Breast epithelium (tissue), 4 donors: Measurements from ENCODE around the gene STAM. TPM values are rescaled to one million over a fixed set of nuclear protein-coding genes. Genes with fewer than 3 reads are reported as not detected.

Source experiments
- DNase-seq, 2 donors: peaks; one replicate each; pipeline ENCODE4 v3.0.0-alpha.2; 2019; ENCODE audit warnings: low spot score in 2 of 2
- H3K27ac ChIP-seq, 2 donors: fragments of 200-600 bp; sonication (generic) in 1 of 2; one replicate each; pipeline ENCODE4 v1.5.1; 2016 to 2019; ENCODE audit warnings: mild to moderate bottlenecking in 1 of 2
- H3K27me3 ChIP-seq, 2 donors: fragments of 200-600 bp; sonication (generic) in 1 of 2; one replicate each; pipeline versions ENCODE4 v1.5.1 to v1.6.0; 2017 to 2019; ENCODE audit warnings: control low read depth in 1 of 2, mild to moderate bottlenecking in 1 of 2
- H3K36me3 ChIP-seq: fragments of 200-600 bp; one replicate; pipeline ENCODE4 v1.5.1; 2019
- H3K4me1 ChIP-seq, 2 donors: fragments of 200-600 bp; sonication (generic); one replicate each; pipeline ENCODE4 v1.5.1; 2016 to 2019; ENCODE audit warnings: control low read depth in 1 of 2
- H3K4me3 ChIP-seq, 3 donors: fragments of 200-600 bp; sonication (generic); 1 replicate in 2 of 3; 2 replicates in 1 of 3; pipeline ENCODE4 v1.5.1; 2016 to 2019; ENCODE audit warnings: mild to moderate bottlenecking in 3 of 3, moderate library complexity in 2 of 3
- H3K9me3 ChIP-seq, 2 donors: fragments of 200-600 bp; sonication (generic) in 1 of 2; one replicate each; pipeline ENCODE4 v1.5.1; 2016 to 2019; ENCODE audit warnings: control low read depth in 1 of 2
- CTCF ChIP-seq, 3 donors: fragments of 450-650 bp; IDR thresholded peaks; one replicate each; pipeline ENCODE4 v1.5.1; 2016 to 2017; ENCODE audit warnings: antibody characterized with exemption in 3 of 3, mild to moderate bottlenecking in 3 of 3, moderate library complexity in 3 of 3
- POLR2A ChIP-seq: fragments of 450-650 bp; IDR thresholded peaks from one replicate; pipeline ENCODE4 v1.6.1; 2016; ENCODE audit warnings: antibody characterized with exemption, mild to moderate bottlenecking, moderate library complexity
- POLR2AphosphoS5 ChIP-seq, 3 donors: sonication (generic); formaldehyde crosslinking; IDR thresholded peaks; one replicate each; pipeline ENCODE4 v1.6.1; 2017; ENCODE audit warnings: antibody characterized with exemption in 3 of 3
- intact Hi-C: fragments of 100-400 bp; cut with DNase I; formaldehyde crosslinking; loops from one replicate; pipeline ENCODE4 v1.15.1; 2023; ENCODE audit warnings: low total_unique reads
- total RNA-seq, 3 donors: library from RNA; depleted of rRNA; stranded (reverse); fragments of >200 nt; gene quantifications; one replicate each; pipeline ENCODE4 v1.1.0, GENCODE V29; 2016

STAM gene
- total RNA-seq, 3 donors from 2014 or later = 19.0 to 25.2 (median 22.7) TPM

GRCh38 chr10:17633353-17633752 is 10.6 kb upstream of the STAM start:
- no peak for TF ChIP-seq POLR2AphosphoS5 (IDR thresholded peaks at IDR 0.05)
- TF ChIP-seq POLR2A = no peak
- no peak for TF ChIP-seq CTCF (IDR thresholded peaks at IDR 0.05)
- no peak overlapping the region for H3K27ac ChIP-seq
- H3K4me1 ChIP-seq = no peaks in the 10 kb centered on the region
- no peak overlapping the region for H3K4me3 ChIP-seq
- no peaks in the 10 kb centered on the region for H3K9me3 ChIP-seq
- no peak for DNase-seq
- H3K27me3 ChIP-seq = no peaks in the 10 kb centered on the region
- no peaks in the 10 kb centered on the region for H3K36me3 ChIP-seq
- intact Hi-C loops = no loop called here

GRCh38 chr10:17637869-17638268 is 6.1 kb upstream of the STAM start:
- Histone ChIP-seq H3K36me3 (no peaks in the 10 kb centered on the region), H3K9me3 (no peaks in the 10 kb centered on the region), H3K27ac (no peak overlapping the region), H3K4me1 (peaks cover 0 to 5% of the 10 kb centered on the region in 2 donors), H3K4me3 (no peak overlapping the region), H3K27me3 (no peaks in the 10 kb centered on the region)
- DNase-seq = no peak
- no peak for TF ChIP-seq POLR2AphosphoS5 (IDR thresholded peaks at IDR 0.05)
- TF ChIP-seq CTCF (IDR thresholded peaks at IDR 0.05) = no peak
- TF ChIP-seq POLR2A = no peak
- intact Hi-C loops = no loop called here

- H3K36me3 ChIP-seq = no peaks in the 10 kb centered on the region
- no peak for DNase-seq
- H3K4me1 ChIP-seq = peaks cover 0 to 7% of the 10 kb centered on the region in 2 donors
- no peaks in the 10 kb centered on the region for H3K9me3 ChIP-seq
- H3K27ac ChIP-seq = no peak overlapping the region
- TF ChIP-seq POLR2A = no peak
- TF ChIP-seq POLR2AphosphoS5 (IDR thresholded peaks at IDR 0.05) = no peak
- no peak for TF ChIP-seq CTCF (IDR thresholded peaks at IDR 0.05)
- intact Hi-C loops = loop anchor here (5.0 kb wide), 1 partner anchor 638 kb away; no protein-coding TSS in a partner anchor
- H3K27me3 ChIP-seq = no peaks in the 10 kb centered on the region
- no peak overlapping the region for H3K4me3 ChIP-seq
These were observed 3.6 kb upstream of the STAM start for GRCh38 chr10:17640331-17640816.

- no peak for TF ChIP-seq POLR2AphosphoS5 (IDR thresholded peaks at IDR 0.05)
- no peak for TF ChIP-seq CTCF (IDR thresholded peaks at IDR 0.05)
- TF ChIP-seq POLR2A = no peak
- DNase-seq = peak; percentile 53 to 57
- Histone ChIP-seq H3K27me3 (no peaks in the 10 kb centered on the region), H3K36me3 (no peaks in the 10 kb centered on the region), H3K4me1 (peaks cover 0 to 12% of the 10 kb centered on the region in 2 donors), H3K27ac (peak overlapping the region; percentile 98), H3K4me3 (peak overlapping the region; percentile 72 to 82 (median 73)), H3K9me3 (no peaks in the 10 kb centered on the region)
- intact Hi-C loops = loop anchor here (5.0 kb wide), 1 partner anchor 641 kb away; no protein-coding TSS in a partner anchor
These were observed 604 bp upstream of the STAM start for GRCh38 chr10:17643339-17643754.

GRCh38 chr10:17644485-17644943 is 563 bp downstream of the STAM start:
- TF ChIP-seq CTCF (IDR thresholded peaks at IDR 0.05) (no peak), POLR2A (no peak), POLR2AphosphoS5 (IDR thresholded peaks at IDR 0.05) (no peak)
- intact Hi-C loops = loop anchor here (5.0 kb wide), 1 partner anchor 642 kb away; no protein-coding TSS in a partner anchor
- Histone ChIP-seq H3K27me3 (no peaks in the 10 kb centered on the region), H3K27ac (peak overlapping the region; percentile 98), H3K4me1 (peaks cover 0 to 12% of the 10 kb centered on the region in 2 donors), H3K4me3 (peak overlapping the region; percentile 72 to 82 (median 73)), H3K9me3 (no peaks in the 10 kb centered on the region), H3K36me3 (no peaks in the 10 kb centered on the region)
- no peak for DNase-seq
